ENCODE measurements around the gene ANO6. TPM values are rescaled to one million over a fixed set of nuclear protein-coding genes. Genes with fewer than 3 reads are reported as not detected.

ANO6 gene
- total and polyA plus RNA-seq, 2 of the 4 experiments (the other 2 are of a cell fraction), result 21.6 to 41.0 TPM

- Histone ChIP-seq H2AK9ac (replicated peaks; ENCODE audit: low read depth, low read length, poor library complexity) (no peak overlapping the region), H3K27ac (ENCODE audit: insufficient read depth, low read length) (peak overlapping the region; percentile 24; the same call in 1 of the 2 replicates), H4K8ac (ENCODE audit: low read depth in 2 of 2, low read length in 2 of 2) (peak overlapping the region; percentile 73 to 76), H3K9me3 (ENCODE audit: control insufficient read depth, insufficient read depth, low read length) (no peaks in the 10 kb centered on the region), H2BK5ac (ENCODE audit: low read depth, low read length, poor library complexity, severe bottlenecking) (peak overlapping the region; percentile 96), H2BK20ac (ENCODE audit: low read depth, low read length) (peak overlapping the region; percentile 93; the same call in 1 of the 2 replicates), H3K36me3 (ENCODE audit: control insufficient read depth, insufficient read depth, low read length) (no peaks in the 10 kb centered on the region), H3K79me1 (ENCODE audit: low read depth in 1 of 2, low read length in 2 of 2) (peaks cover 26 to 48% of the 10 kb centered on the region in 2 experiments), H2AFZ (replicated peaks; ENCODE audit: low read length, poor library complexity) (no peak overlapping the region), H3K18ac (ENCODE audit: low read depth, low read length) (peak overlapping the region; percentile 93; the same call in 1 of the 2 replicates), H3K4me2 (ENCODE audit: low read depth, low read length) (peak overlapping the region; percentile 72), H3K56ac (ENCODE audit: extremely low read depth, insufficient read depth, low read length) (peak overlapping the region; percentile 90; the same call in 1 of the 2 replicates), H3K23ac (ENCODE audit: low read depth, low read length) (peak overlapping the region; percentile 95; the same call in 1 of the 2 replicates), H2BK15ac (ENCODE audit: low read depth, low read length) (peak overlapping the region; percentile 95; the same call in 2 of the 3 replicates), H2BK120ac (ENCODE audit: low read depth, low read length) (peak overlapping the region; percentile 96), H4K91ac (ENCODE audit: insufficient read depth, low read depth, low read length) (peak overlapping the region; percentile 94), H4K20me1 (ENCODE audit: insufficient read depth, low read length) (peaks cover 11% of the 10 kb centered on the region; the same call in 1 of the 2 replicates), H3K9ac (ENCODE audit: low read depth, low read length) (no peak overlapping the region; the same call in 1 of the 2 replicates), H4K5ac (ENCODE audit: low read depth, low read length) (peak overlapping the region; percentile 40; the same call in 1 of the 2 replicates), H3K14ac (replicated peaks; ENCODE audit: low read depth, low read length) (peak overlapping the region; percentile 88; the same call in 1 of the 2 replicates), H2AK5ac (ENCODE audit: low read depth, low read length) (peak overlapping the region; percentile 88; the same call in 1 of the 2 replicates), H3K4me1 (ENCODE audit: control insufficient read depth, insufficient read depth, low read length) (peaks cover 19% of the 10 kb centered on the region), H3K4ac (ENCODE audit: low read depth, low read length) (peak overlapping the region; percentile 97; the same call in 1 of the 2 replicates), H3K4me3 (ENCODE audit: insufficient read depth, low read depth, low read length) (no peak overlapping the region), H3K27me3 (ENCODE audit: control insufficient read depth, insufficient read depth, low read length) (no peaks in the 10 kb centered on the region), H3K9me1 (ENCODE audit: insufficient read depth, low read length) (peaks cover 13% of the 10 kb centered on the region)
- WGBS, 2 experiments (ENCODE audit: extremely low coverage in 2 of 2, insufficient read length in 1 of 2), result no CpG with 5 or more reads among the region's 4 CpGs
- DNase-seq (peak; percentile 98), ATAC-seq (ENCODE audit: low read depth) (peak; percentile 82)
- in situ Hi-C loops (cut with MboI; ENCODE audit: low sequenced_read_pairs) (no loop called here), dilution Hi-C loops (cut with HindIII; ENCODE audit: low sequenced_read_pairs, unreplicated experiment) (no loop called here), intact Hi-C loops (cut with micrococcal nuclease) (loop anchor here (5.0 kb wide), 1 partner anchor 493 kb away; the partner anchor contains the start of gene ARID2)
- BruUV-seq (replicated peaks), result no TSS peak
- ChIA-PET POLR2A (ENCODE audit: unreplicated experiment) (interaction anchor here (0.6 kb wide), 1 partner anchor 26 kb away, joined by 3 read pairs; no protein-coding TSS in a partner anchor), CTCF (interaction anchor here (0.6 to 1.4 kb wide), 4 partner anchors 35 to 738 kb away, joined by 3 to 6 read pairs (median 4); no protein-coding TSS in a partner anchor)
- TF ChIP-seq POLR2A (IDR thresholded peaks at IDR 0.05; ENCODE audit: low read depth, low read length), result peak; percentile 25
- peak; percentile 30; the same call in 1 of the 2 replicates for TF ChIP-seq RAD21 (IDR thresholded peaks at IDR 0.05; ENCODE audit: low read length)
- peak; percentile 40; the same call in 1 of the 2 replicates for TF ChIP-seq MAFK (IDR thresholded peaks at IDR 0.05; ENCODE audit: low read depth, low read length)
- TF ChIP-seq CHD1 (IDR thresholded peaks at IDR 0.05; ENCODE audit: low read depth, low read length), result no peak
- TF ChIP-seq MAZ (IDR thresholded peaks at IDR 0.05; ENCODE audit: borderline replicate concordance, low read depth, low read length), result peak; percentile 40; the same call in 1 of the 2 replicates
- no peak for TF ChIP-seq USF2 (IDR thresholded peaks at IDR 0.05; ENCODE audit: low read depth, low read length)
- TF ChIP-seq MXI1 (IDR thresholded peaks at IDR 0.05; ENCODE audit: borderline replicate concordance, low read depth, low read length), result no peak
- peak; percentile 94 for TF ChIP-seq NFE2L2 (IDR thresholded peaks at IDR 0.05; ENCODE audit: low read depth, low read length)
- TF ChIP-seq FOS (IDR thresholded peaks at IDR 0.05; ENCODE audit: low read depth, low read length), result peak; percentile 98
- no peak for TF ChIP-seq RFX5 (IDR thresholded peaks at IDR 0.05; ENCODE audit: low read depth, low read length)
- 0 out of 2 replicates have a peak, but pooled peaks have one; percentile 8 for TF ChIP-seq CEBPB (IDR thresholded peaks at IDR 0.05; ENCODE audit: low read depth, low read length)
- no peak for TF ChIP-seq ELK1 (IDR thresholded peaks at IDR 0.05; ENCODE audit: borderline replicate concordance, low read depth, low read length)
- peak; percentile 29; the same call in 1 of the 2 replicates for TF ChIP-seq SMC3 (IDR thresholded peaks at IDR 0.05; ENCODE audit: low read depth, low read length)
- peak; percentile 37; the same call in 1 of the 2 replicates for TF ChIP-seq BHLHE40 (IDR thresholded peaks at IDR 0.05; ENCODE audit: low read depth, low read length)
Observed at GRCh38 chr12:45234139-45234865, 18.4 kb downstream of the ANO6 start.

Measured in IMR-90 (cell line).